NCI-H2081 (cell line): ENCODE measurements around the gene TTYH3.

ENCODE experiments used
- DNase-seq, 2 experiments: peaks; one replicate each; lab custom pipeline; 2025; lab: John Stamatoyannopoulos, UW

The TTYH3 gene

GRCh38 chr7:2616387-2617324 lies 15.1 kb upstream of the TTYH3 start:
- DNase-seq = no peak

GRCh38 chr7:2617325-2617905 lies 14.4 kb upstream of the TTYH3 start:
- no peak for DNase-seq

DNA sequence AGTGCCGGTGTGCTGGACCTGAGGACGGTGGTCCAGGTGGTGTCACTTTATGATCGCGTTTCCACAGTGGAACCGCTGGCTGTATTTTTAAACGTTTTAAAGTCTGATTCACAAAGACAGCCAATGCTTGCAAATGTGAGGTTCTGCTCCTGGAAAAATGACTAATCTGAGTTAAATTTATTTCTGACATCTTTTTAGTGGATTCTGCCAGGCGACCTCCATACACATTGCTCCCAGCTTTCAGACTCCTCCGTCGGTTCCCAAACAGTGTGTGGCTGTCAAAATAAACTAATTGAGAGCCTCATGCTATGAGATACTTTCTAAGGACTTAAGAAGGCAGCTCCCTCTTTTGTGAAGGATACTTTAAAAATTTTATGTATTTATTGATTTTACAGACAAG lies 12.7 kb upstream of the TTYH3 start:
- DNase-seq = no peak

GRCh38 chr7:2621061-2621828 lies 10.5 kb upstream of the TTYH3 start:
- DNase-seq = no peak

DNA sequence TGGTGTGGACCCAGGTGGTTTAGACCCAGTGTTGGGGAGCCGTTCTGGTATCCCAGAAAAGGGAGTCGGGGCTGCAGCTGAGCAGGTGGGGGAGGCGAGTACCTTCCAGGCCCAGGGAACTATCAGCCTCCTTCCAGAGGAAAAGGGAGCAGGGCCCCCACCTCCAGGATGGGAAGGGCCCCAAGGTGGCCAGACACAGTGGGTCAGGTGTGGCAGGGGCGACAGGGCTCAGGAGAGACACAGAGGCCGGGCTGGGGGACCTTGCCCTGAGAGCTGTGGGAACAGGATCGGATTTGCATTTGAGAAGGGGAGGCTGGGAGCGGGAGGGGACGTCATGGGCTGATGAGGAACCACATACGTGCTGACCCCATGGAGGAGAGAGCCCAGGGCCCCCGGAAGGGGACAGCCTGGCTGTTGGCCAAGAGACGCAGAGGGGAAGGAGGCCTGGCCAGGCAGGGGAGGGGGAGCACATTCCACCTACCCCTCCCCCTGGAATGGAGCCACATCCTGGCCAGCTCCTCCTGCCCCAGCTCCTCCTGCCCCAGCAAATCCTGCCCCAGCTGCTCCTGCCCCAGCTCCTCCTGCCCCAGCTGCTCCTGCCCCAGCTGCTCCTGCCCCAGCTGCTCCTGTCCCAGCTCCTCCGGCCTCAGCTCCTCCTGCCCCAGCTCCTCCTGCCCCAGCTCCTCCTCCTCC lies 9.7 kb upstream of the TTYH3 start:
- DNase-seq = no peak

DNA sequence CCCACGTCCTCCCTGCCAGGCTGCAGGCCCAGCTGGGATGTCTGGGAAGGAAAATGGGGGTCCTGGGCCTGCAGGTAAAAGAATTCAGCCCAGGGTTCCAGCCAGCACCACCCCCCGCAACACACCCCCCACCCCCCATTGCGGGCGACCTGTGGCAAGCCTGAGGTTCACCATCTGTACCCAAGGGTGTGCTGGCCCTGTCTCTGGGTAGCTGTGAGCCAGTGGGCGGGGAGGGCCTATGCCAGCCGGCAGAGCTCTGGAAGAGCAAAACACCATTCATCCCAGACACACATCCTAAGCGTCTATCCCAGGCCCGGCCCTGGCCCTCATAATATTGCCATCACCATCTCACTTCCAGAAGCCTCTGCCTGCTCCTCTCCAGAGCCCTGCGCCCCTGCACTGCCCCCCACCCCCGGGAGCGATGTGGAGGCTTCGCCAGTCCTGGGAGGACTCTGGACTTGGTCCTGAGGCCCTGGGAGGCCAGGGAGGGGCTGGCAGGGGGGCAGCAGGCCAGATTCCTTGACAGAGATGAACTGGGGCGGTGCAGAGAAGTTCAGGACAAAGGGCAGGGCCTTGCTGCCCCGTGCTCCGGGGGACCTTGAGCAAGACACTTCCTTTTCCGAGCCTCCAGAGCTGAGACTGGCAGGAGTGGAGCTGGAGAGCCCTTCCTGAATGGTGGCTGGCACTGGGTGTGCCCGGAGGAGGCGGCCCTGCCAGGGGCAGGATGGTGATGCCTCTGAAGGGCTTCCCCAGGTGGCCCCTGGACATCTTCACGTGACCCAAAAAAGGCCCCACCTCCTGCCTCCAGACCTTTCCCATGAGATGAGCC lies 8.7 kb upstream of the TTYH3 start:
- no peak for DNase-seq

DNA sequence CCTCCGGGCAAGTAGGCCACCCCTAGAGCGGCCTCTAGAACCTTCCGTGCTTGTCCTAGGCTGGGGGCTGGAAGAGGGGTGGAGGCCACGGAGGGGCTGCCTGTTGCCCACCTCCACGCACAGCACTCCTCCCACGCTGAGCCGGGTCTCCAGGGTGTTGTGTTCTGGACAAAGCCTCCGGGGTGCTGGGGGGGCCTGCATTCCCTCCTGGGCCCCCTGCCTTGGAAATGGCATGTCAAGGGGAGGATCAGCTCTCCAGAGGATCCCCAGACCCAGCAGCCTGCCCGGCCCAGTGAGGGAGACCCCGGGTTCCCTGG lies 8.1 kb upstream of the TTYH3 start:
- DNase-seq = no peak

GRCh38 chr7:2624293-2624886 lies 7.4 kb upstream of the TTYH3 start:
- no peak for DNase-seq

GRCh38 chr7:2626498-2627117 lies 5.2 kb upstream of the TTYH3 start:
- no peak for DNase-seq

DNA sequence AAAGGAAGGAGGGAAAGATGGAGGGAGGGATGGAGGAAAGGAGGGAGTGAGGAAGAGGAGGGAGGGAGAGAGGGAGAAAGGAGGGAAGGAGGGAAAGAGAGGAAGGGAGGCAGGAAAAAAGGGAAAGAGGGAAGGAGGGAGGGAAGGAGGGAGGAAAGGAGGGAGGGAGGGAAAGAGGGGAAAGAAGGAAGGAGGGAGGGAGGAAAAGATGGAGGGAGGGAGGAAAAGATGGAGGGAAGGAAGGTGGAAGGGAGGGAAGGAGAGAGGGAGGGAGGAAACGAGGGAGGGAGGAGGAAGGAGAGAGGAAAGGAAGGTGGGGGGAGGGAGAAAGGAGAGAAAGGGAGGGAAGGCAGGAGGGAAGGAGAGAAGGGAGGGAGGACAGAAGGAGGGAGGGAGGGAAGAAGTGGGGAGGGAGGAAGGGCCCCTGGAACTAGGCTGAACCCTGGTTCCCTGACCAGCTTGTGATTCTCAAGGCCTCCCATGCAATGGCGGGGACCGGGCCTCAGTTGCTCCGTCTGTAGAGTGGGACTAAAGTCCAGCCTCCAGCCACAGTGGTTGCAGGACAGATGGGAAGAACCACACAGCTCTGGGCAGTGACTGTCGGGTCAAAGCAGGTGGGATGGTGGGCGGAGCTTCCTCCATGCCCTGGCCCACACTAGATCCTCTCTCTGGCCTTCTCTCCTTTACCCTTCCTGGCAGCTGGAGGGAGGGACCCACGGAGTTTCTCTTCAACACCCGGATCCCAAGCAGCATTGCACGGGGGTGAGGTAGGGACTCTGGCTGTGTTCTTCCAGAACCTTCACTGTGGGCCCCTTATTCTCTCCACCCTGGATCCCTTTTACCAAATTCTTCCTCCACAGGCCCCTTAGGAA lies 4.3 kb upstream of the TTYH3 start:
- no peak for DNase-seq

- no peak for DNase-seq
Measured at GRCh38 chr7:2628130-2628482, 3.7 kb upstream of the TTYH3 start.

DNA sequence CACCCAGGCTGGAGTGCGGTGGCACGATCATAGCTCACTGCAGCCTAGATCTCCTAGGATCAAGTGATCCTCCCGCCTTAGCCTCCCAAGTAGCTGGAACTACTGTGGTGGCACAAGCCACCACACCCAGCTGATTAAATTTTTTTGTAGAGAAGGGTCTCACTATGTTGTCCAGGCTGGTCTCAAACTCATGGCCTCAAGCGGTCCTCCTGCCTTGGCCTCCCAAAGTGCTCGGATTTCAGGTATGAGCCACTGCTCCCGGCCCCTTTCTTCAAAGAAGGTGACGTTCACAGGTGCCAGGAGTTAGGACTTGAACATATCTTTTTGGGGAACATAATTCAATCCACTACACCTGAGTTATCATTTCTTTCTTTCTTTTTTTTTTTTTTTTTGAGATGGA lies 2.9 kb upstream of the TTYH3 start:
- DNase-seq = no peak

DNA sequence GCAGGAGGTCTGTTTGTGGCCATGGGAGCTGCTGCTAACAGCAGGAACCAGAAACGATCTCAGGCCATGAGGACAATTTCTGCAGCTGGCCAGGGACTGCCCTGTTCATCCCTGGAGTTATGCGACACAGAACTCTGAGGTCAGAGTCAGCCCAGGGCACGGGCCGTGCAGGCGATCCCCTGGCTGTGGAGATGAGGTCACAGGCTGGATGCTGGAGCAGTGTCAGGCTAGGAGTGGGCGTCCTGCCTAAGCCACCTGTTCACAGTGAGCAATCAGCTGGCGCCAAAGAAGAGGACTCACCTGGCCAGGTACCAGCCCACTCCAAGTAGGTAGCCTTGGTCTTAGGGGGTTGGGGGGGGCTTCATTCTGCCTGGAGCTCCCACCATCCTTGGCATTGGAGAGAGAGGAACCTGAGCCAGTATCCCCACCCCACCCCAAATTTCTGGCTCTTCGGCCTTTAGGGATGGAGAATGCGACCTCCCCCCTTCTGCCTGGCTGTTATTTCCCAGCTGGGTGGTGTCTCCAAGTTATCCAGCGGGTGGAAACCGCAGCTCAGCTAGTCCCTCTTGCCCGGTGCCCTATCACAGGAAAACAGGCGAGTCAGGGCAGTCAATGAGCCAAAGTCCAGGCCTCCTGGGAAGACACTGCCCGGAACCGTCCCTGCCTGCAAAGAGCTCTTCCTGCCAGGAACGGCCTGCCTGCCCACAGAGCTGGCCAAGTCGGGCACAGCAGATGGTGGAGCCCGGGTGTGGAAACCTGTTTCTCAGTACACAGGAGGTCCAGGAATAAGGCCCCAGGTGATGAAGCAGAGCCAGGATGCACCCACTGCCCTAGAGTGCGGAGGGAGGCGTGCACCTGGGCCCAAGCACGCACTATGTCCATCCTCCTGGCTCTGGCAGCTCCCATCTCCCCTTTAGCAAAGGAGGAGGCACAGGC lies 1.8 kb upstream of the TTYH3 start:
- no peak for DNase-seq

- DNase-seq = peak; percentile 87 to 88
Measured at GRCh38 chr7:2632733-2633537, 1.1 kb downstream of the TTYH3 start.

DNA sequence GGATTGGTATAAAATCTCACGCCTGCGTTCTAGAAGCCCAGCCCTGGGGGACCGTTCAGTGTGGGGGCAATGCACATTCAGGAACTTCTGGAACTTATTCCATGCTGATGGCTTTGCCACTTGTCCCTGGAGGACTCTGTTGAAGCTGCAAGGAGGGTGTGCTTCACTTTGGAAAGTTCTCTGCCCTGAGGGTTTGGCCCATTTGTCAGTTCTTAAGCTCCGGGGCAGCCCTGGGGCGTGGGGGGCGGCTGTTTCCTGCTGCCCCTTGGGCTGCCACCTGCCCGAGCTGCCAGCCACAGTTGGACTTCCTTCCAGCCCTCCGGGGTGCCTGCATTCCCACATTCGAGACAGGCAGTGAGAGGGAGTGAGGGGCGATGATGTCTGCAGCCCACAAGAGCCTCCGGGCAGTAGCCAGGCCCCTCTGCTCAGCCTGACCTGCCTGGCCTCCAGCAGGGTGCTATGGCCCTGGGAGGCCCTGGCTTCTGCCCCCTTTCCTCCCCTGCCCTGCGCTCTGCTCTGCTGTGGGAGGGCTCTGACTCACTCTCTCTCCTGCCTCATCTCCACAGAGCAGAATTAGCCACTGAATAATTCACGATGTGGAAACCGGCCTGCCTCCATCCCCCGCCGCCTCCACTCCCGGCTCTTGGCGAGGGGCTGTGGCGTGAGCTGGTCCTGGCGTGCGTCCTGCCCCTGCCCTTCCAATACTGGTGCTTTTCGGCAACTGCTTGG lies 1.9 kb downstream of the TTYH3 start:
- no peak for DNase-seq

DNA sequence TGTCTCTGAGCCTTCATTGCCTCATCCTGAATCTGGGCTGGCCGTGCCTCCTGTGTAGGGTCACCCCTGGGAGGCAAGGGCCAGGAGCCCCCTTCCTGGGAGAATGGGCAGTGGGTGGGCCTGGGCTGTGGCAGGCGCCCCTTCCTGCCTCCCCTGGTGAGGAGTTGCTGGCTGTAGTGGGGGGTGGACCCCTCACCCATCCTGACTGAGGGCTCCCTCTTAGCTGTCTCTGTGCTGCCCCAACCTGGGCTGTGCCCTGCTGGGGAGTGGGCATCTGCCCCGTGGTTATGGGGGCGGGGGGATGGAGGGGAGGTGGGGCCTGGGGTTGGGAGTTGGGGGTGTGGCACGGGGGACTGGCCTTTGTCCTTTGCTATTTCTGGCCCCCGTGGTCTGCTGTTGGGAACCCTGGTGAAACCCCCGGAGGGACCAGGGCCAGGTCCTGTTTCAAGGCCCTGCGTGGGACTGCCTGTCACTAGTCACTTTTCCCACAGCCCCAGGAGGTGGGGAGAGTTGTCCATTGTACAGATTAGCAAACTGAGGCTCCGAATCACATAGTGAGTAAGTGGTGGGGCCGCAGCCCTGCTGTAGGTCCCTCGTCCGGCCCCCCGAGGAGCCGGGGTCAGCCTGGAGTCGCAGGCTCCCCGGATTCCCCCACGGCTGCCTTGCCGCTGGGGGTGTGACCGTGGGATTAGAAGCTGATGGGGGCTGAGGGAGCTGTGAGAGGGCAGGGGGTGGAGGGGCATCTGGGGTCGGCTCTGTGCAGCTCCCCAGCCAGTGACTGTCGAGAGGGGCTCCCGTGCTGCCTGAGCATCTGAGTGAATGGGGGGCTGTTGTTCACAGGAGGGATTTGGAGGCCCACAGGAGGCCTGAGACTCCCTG lies 2.7 kb downstream of the TTYH3 start:
- no peak for DNase-seq
